K562 (cell line): ENCODE measurements around the gene WDR20. TPM values are rescaled to one million over a fixed set of nuclear protein-coding genes. Genes with fewer than 3 reads are reported as not detected.
A peak's percentile ranks its signal among the peaks of the same experiment; 100 is the strongest.

Source experiments
- ATAC-seq: fragments of 200-7000 bp; cut with Tn5 transposase; 3 replicates; pipeline ENCODE4 v1.9.1; 2020; ENCODE audit warnings: moderate library complexity
- BruUV-seq: library from RNA; stranded (reverse); fragments of 400-500 nt; replicated peaks from 2 replicates; lab custom pipeline; 2021; lab: Mats Ljungman, UMichigan
- CTCF ChIA-PET: fragments of 300-600 bp; formaldehyde crosslinking; extraction: SDS; loops from one replicate; lab custom pipeline; 2021; ENCODE audit warnings: low intra/inter-chr PET ratio; lab: Yijun Ruan, JAX
- POLR2A ChIA-PET: fragments of 300-600, 350-650 bp; sonication (Branson Sonifier 250); formaldehyde crosslinking; extraction: SDS; loops from one replicate; lab custom pipeline; 2021; ENCODE audit warnings: antibody characterized with exemption, inconsistent platforms; lab: Yijun Ruan, JAX
- DNase-seq, 4 experiments: peaks; one replicate each; pipeline versions ENCODE4 v3.0.0 to v3.0.0-alpha.2; 2011 to 2018; ENCODE audit warnings: low spot score in 3 of 4, mixed read lengths in 3 of 4; ENCODE audit errors: extremely low read depth in 1 of 4
- FAIRE-seq: peaks from 2 replicates; lab custom pipeline; 2011; peaks lifted over from hg19 to GRCh38; lab: Jason Lieb, UNC
- H2AFZ ChIP-seq: 2 replicates; pipeline ENCODE4 v1.6.0; 2011; ENCODE audit warnings: low read depth, low read length, control low read depth, inconsistent platforms
- H3K27ac ChIP-seq: fragments of 200-600 bp; 3 replicates; pipeline ENCODE4 v1.8.0; 2011; ENCODE audit warnings: low read depth, mild to moderate bottlenecking, control low read depth, inconsistent platforms, low read length, moderate library complexity, mixed read lengths; ENCODE audit errors: extremely low read depth
- H3K27me3 ChIP-seq, 2 experiments: fragments of 300-600 bp in 1 of 2; 2 replicates in 1 of 2; 3 replicates in 1 of 2; pipeline versions ENCODE4 v1.6.0 to v1.8.0; 2011; ENCODE audit warnings: inconsistent platforms in 2 of 2, low read length in 2 of 2, mild to moderate bottlenecking in 1 of 2, mixed read lengths in 1 of 2, moderate library complexity in 1 of 2; ENCODE audit not compliant: control insufficient read depth in 2 of 2, insufficient read depth in 2 of 2
- H3K36me3 ChIP-seq: fragments of 300-600 bp; 3 replicates; pipeline ENCODE4 v1.8.0; 2011; ENCODE audit warnings: mild to moderate bottlenecking, low read length, inconsistent platforms; ENCODE audit not compliant: control insufficient read depth, insufficient read depth
- H3K4me1 ChIP-seq, 2 experiments: fragments of 200-600 bp in 1 of 2; replicated peaks in 1 of 2; 2 replicates in 1 of 2; 3 replicates in 1 of 2; pipeline versions ENCODE4 v1.5.1 to v1.8.0; 2011; ENCODE audit warnings: inconsistent platforms in 2 of 2, low read length in 2 of 2, mild to moderate bottlenecking in 1 of 2, mixed read lengths in 1 of 2, moderate library complexity in 1 of 2; ENCODE audit not compliant: control insufficient read depth in 2 of 2, insufficient read depth in 2 of 2
- H3K4me2 ChIP-seq: 2 replicates; pipeline ENCODE4 v1.6.1; 2011; ENCODE audit warnings: low read length, control low read depth, inconsistent platforms, mixed read lengths; ENCODE audit not compliant: insufficient read depth
- H3K4me3 ChIP-seq: fragments of 200-600 bp; sonication (generic), shearing (Covaris generic); 2 replicates; pipeline ENCODE4 v1.5.1; 2016; ENCODE audit warnings: control low read depth, inconsistent platforms
- H3K79me2 ChIP-seq: fragments of 200-600 bp; 3 replicates; pipeline ENCODE4 v1.8.0; 2011; ENCODE audit warnings: low read length, inconsistent platforms; ENCODE audit not compliant: control insufficient read depth, insufficient read depth
- H3K9ac ChIP-seq, 2 experiments: 2 replicates each; pipeline versions ENCODE4 v1.6.0 to v1.6.1; 2011; ENCODE audit warnings: low read depth in 2 of 2, low read length in 2 of 2, control low read depth in 1 of 2, inconsistent platforms in 1 of 2, mild to moderate bottlenecking in 1 of 2, mixed read lengths in 1 of 2; ENCODE audit not compliant: insufficient read depth in 1 of 2
- H3K9me1 ChIP-seq: one replicate; pipeline ENCODE4 v1.6.0; 2011; ENCODE audit warnings: inconsistent platforms, mild to moderate bottlenecking, low read length, moderate library complexity; ENCODE audit not compliant: control insufficient read depth, insufficient read depth
- H3K9me3 ChIP-seq: replicated peaks from 2 replicates; pipeline ENCODE4 v1.5.1; 2011; ENCODE audit warnings: low read depth, low read length, inconsistent platforms; ENCODE audit not compliant: control insufficient read depth, insufficient read depth
- H4K20me1 ChIP-seq: replicated peaks from 2 replicates; pipeline ENCODE4 v1.6.1; 2011; ENCODE audit warnings: low read length, inconsistent platforms, mixed read lengths; ENCODE audit not compliant: control insufficient read depth, insufficient read depth
- CHD2 ChIP-seq: IDR thresholded peaks from 2 replicates; pipeline ENCODE4 v1.6.1; 2011; ENCODE audit warnings: low read depth, low read length
- ELF4 ChIP-seq: fragments of 450-650 bp; formaldehyde crosslinking; IDR thresholded peaks from 2 replicates; pipeline ENCODE4 v1.4.0; 2022; ENCODE audit warnings: missing genetic modification characterization
- KAT7 ChIP-seq: sonication (generic); formaldehyde crosslinking; IDR thresholded peaks from 2 replicates; pipeline ENCODE4 v1.8.0; 2022; ENCODE audit warnings: missing genetic modification reagents, mild to moderate bottlenecking, borderline replicate concordance
- NRF1 ChIP-seq, 2 experiments: fragments of 450-650 bp; IDR thresholded peaks in 1 of 2; conservative IDR thresholded peaks in 1 of 2; 2 replicates each; pipeline ENCODE4 v1.6.1; 2014; ENCODE audit warnings: mild to moderate bottlenecking in 2 of 2
- ZNF212 ChIP-seq: fragments of 450-650 bp; formaldehyde crosslinking; IDR thresholded peaks from 2 replicates; pipeline ENCODE4 v1.4.0; 2020; ENCODE audit warnings: mild to moderate bottlenecking
- WGBS: fragments of 100-300 bp; shearing (Covaris generic); methylation state at CpG from one replicate; pipeline ENCODE4 v1.1.6; 2016; ENCODE audit warnings: low coverage, mixed read lengths; ENCODE audit not compliant: insufficient coverage; ENCODE audit errors: missing lambda C conversion rate; 5-methylcytosine and 5-hydroxymethylcytosine counted together
- in situ Hi-C: fragments of 300-500 bp; cut with MboI; formaldehyde crosslinking; loops from 4 replicates; pipeline ENCODE4 v1.15.0; 2018; ENCODE audit warnings: inconsistent platforms, mixed read lengths
- intact Hi-C: fragments of 100-400 bp; cut with micrococcal nuclease; formaldehyde crosslinking; loops from 2 replicates; pipeline ENCODE4 v1.14.2; 2022
- polyA plus RNA-seq, 8 experiments: library from polyadenylated mRNA; depleted of rRNA in 4 of 8; stranded (reverse) in 5 of 8; unstranded in 3 of 8; fragments of >200 nt; fragmentation: Nextera tagmentation in 2 of 8; fragmentation: Illumina TruSeq in 1 of 8; extraction: Ambion mirVana in 2 of 8; extraction: Trizol in 1 of 8; gene quantifications; 2 replicates each; pipeline versions ENCODE4 v1.2.1 to v1.2.3, GENCODE V29; 2011 to 2014; ENCODE audit warnings: inconsistent platforms in 1 of 8, missing spikeins in 1 of 8
- total RNA-seq, 7 experiments: library from RNA; depleted of rRNA in 6 of 7; stranded (reverse); fragments of >200 nt in 6 of 7; fragmentation: Illumina TruSeq in 2 of 7; extraction: Trizol in 2 of 7; gene quantifications; 2 replicates each; pipeline versions ENCODE4 v1.2.1 to v1.2.3, GENCODE V29; 2011 to 2021; ENCODE audit warnings: low replicate concordance in 1 of 7
- TF ChIP-seq, protein P1 (sequence below): sonication (generic); formaldehyde crosslinking; IDR thresholded peaks from 2 replicates; pipeline ENCODE4 v1.8.0; 2022; ENCODE audit warnings: missing genetic modification reagents, mild to moderate bottlenecking, moderate library complexity, borderline replicate concordance
- TF ChIP-seq, protein P2 (sequence below): fragments of 150-350 bp; conservative IDR thresholded peaks from 2 replicates; pipeline ENCODE4 v1.6.1; 2014; ENCODE audit warnings: low read length

WDR20 gene
- total and polyA plus RNA-seq, 9 of the 15 experiments (the other 6 are each of a cell fraction or from before 2014, with no cell fraction given) = 7.0 to 15.3 (median 11.8) TPM

DNA sequence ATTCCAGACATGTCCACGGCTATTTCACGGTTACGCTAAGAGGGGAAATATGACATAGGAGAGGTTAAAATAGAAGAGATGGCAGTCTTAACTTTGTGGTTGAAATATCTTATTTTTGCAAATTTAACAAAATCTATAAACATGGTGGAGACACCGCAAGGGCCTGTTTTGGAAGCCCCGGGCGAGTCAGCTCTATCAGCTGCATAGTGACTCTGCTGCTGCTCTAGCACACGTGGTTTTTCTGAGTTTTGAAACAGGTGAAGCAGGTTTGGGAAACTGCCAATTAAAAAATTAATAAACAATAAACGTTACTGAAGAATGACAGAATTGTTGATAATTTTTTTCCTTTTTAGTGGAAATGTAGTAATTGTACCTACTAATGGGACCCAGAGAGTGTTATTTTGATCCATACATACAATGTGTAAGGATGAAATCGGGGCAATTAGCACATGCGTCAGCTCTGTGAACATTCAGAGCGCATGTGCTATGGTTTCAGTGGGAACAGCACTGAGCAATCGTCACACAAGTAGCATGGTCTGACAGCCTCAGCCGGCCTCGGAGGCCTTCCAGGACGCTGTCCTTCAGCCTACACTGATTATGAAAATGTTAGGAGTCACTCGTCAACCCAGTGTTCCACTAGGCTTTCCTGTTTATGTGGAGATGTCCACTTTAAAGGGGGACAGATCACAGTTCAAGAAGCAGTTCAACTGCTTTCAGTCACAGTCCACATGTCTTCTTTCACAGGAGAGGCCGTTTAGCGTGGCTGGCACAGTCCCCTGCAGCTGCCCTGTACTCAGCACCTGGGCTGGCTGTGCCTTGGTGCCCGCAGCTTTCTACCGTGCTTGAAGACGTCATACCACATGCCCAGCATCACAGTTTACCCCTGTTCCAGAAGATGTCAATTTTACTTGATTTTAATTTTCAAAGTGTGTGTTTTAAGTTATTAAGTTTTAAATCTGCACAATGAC lies 113.4 kb downstream of the WDR20 start:
- no peak for ATAC-seq
- H4K20me1 ChIP-seq = no peaks in the 10 kb centered on the region
- H3K27ac ChIP-seq = no peak overlapping the region
- POLR2A ChIA-PET = no interaction called here
- DNase-seq = no peak
- H3K36me3 ChIP-seq = no peaks in the 10 kb centered on the region
- CTCF ChIA-PET = no interaction called here
- no TSS peak for BruUV-seq
- H3K4me3 ChIP-seq = no peak overlapping the region
- in situ Hi-C loops = no loop called here
- H3K79me2 ChIP-seq = no peaks in the 10 kb centered on the region
- WGBS = 73% methylated on average over 19 of the region's 21 CpGs
- intact Hi-C loops = no loop called here
- no peak overlapping the region for H3K4me2 ChIP-seq
- H3K9me1 ChIP-seq = no peaks in the 10 kb centered on the region
- no peak for TF ChIP-seq CHD2
- no peak for TF ChIP-seq ZNF212 (CRISPR knock-in tag)
- TF ChIP-seq, protein P1, sequence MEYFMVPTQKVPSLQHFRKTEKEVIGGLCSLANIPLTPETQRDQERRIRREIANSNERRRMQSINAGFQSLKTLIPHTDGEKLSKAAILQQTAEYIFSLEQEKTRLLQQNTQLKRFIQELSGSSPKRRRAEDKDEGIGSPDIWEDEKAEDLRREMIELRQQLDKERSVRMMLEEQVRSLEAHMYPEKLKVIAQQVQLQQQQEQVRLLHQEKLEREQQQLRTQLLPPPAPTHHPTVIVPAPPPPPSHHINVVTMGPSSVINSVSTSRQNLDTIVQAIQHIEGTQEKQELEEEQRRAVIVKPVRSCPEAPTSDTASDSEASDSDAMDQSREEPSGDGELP (CRISPR knock-in tag) = no peak
- no peak for TF ChIP-seq NRF1 (conservative IDR thresholded peaks at IDR 0.05 in 1 of 2, IDR thresholded peaks at IDR 0.05 in 1 of 2)
- TF ChIP-seq, protein P2, sequence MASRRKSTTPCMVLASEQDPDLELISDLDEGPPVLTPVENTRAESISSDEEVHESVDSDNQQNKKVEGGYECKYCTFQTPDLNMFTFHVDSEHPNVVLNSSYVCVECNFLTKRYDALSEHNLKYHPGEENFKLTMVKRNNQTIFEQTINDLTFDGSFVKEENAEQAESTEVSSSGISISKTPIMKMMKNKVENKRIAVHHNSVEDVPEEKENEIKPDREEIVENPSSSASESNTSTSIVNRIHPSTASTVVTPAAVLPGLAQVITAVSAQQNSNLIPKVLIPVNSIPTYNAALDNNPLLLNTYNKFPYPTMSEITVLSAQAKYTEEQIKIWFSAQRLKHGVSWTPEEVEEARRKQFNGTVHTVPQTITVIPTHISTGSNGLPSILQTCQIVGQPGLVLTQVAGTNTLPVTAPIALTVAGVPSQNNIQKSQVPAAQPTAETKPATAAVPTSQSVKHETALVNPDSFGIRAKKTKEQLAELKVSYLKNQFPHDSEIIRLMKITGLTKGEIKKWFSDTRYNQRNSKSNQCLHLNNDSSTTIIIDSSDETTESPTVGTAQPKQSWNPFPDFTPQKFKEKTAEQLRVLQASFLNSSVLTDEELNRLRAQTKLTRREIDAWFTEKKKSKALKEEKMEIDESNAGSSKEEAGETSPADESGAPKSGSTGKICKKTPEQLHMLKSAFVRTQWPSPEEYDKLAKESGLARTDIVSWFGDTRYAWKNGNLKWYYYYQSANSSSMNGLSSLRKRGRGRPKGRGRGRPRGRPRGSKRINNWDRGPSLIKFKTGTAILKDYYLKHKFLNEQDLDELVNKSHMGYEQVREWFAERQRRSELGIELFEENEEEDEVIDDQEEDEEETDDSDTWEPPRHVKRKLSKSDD = no peak
- TF ChIP-seq KAT7 (CRISPR knock-in tag) = no peak
- TF ChIP-seq ELF4 (CRISPR knock-in tag) = no peak
- TF ChIP-seq, all 486 proteins: peak for 0
- Histone ChIP-seq H3K27me3 (no peaks in the 10 kb centered on the region), H3K9ac (no peak overlapping the region), H2AFZ (peak overlapping the region; percentile 7; the same call in 1 of the 2 replicates), H3K9me3 (no peaks in the 10 kb centered on the region), H3K4me1 (peaks cover 15 to 18% of the 10 kb centered on the region in 2 experiments)
- no peak for FAIRE-seq
